IgD-negative memory B cell (primary cell): ENCODE results near the gene ADARB2. TPM values are rescaled to one million over a fixed set of nuclear protein-coding genes. Genes with fewer than 3 reads are reported as not detected.
"Not testable (repeated sequence)": the region's sequence is repeated elsewhere in the genome, so short reads cannot be mapped to it uniquely, and the experiment has no call there.

Experiments used
- H3K27ac Mint-ChIP-seq, 3 donors: one replicate each; pipeline ENCODE4 v1.8.0; 2020 to 2022; ENCODE audit warnings: mild to moderate bottlenecking in 3 of 3, mixed read lengths in 3 of 3, moderate library complexity in 1 of 3
- H3K27me3 Mint-ChIP-seq: one replicate; pipeline ENCODE4 v1.8.0; 2021; ENCODE audit warnings: mixed read lengths
- H3K36me3 Mint-ChIP-seq: one replicate; pipeline ENCODE4 v1.8.0; 2020; ENCODE audit warnings: mild to moderate bottlenecking, mixed read lengths
- H3K4me1 Mint-ChIP-seq, 3 donors: one replicate each; pipeline ENCODE4 v1.8.0; 2020 to 2022; ENCODE audit warnings: mixed read lengths in 3 of 3, mild to moderate bottlenecking in 1 of 3
- H3K4me3 Mint-ChIP-seq, 4 donors: one replicate each; pipeline ENCODE4 v1.8.0; 2020 to 2022; ENCODE audit warnings: mild to moderate bottlenecking in 4 of 4, mixed read lengths in 4 of 4, moderate library complexity in 3 of 4
- H3K9me3 Mint-ChIP-seq, 3 donors: one replicate each; pipeline ENCODE4 v1.8.0; 2020 to 2021; ENCODE audit warnings: mixed read lengths in 3 of 3, mild to moderate bottlenecking in 1 of 3
- polyA plus RNA-seq: library from polyadenylated mRNA; unstranded; fragments of 300-500 nt; fragmentation: Illumina TruSeq; gene quantifications from one replicate; pipeline ENCODE4 v1.2.3, GENCODE V29; 2021

The ADARB2 gene
- polyA plus RNA-seq, 1 donor from 2014 or later = not detected

- Mint-ChIP-seq H3K36me3 (no peaks in the 10 kb centered on the region), H3K4me3 (peak overlapping the region in 2 of 4 donors; percentile 0 to 79), H3K4me1 (peaks cover 9 to 11% (median 9%) of the 10 kb centered on the region in 3 donors), H3K27me3 (peaks cover 29% of the 10 kb centered on the region), H3K9me3 (peaks cover 0 to 2% (median 2%) of the 10 kb centered on the region in 3 donors), H3K27ac (peak overlapping the region; percentile 14 to 92 (median 41))
Observed at GRCh38 chr10:1359626-1359955, 377.7 kb downstream of the ADARB2 start.

- peaks cover 28% of the 10 kb centered on the region for H3K27me3 Mint-ChIP-seq
- peak overlapping the region; percentile 0 to 79 (median 40) for H3K4me3 Mint-ChIP-seq
- peak overlapping the region; percentile 14 to 92 (median 41) for H3K27ac Mint-ChIP-seq
- H3K9me3 Mint-ChIP-seq = peaks cover 0 to 2% (median 2%) of the 10 kb centered on the region in 3 donors
- peaks cover 9 to 11% (median 9%) of the 10 kb centered on the region in 3 donors for H3K4me1 Mint-ChIP-seq
- H3K36me3 Mint-ChIP-seq = no peaks in the 10 kb centered on the region
Observed at GRCh38 chr10:1358860-1359625, 378.3 kb downstream of the ADARB2 start.

GRCh38 chr10:1358147-1358546, 379.2 kb downstream of the ADARB2 start:
- peaks cover 28% of the 10 kb centered on the region for H3K27me3 Mint-ChIP-seq
- no peaks in the 10 kb centered on the region for H3K36me3 Mint-ChIP-seq
- no peak overlapping the region for H3K4me3 Mint-ChIP-seq
- H3K9me3 Mint-ChIP-seq = peaks cover 0 to 2% (median 2%) of the 10 kb centered on the region in 3 donors
- peaks cover 9 to 11% (median 9%) of the 10 kb centered on the region in 3 donors for H3K4me1 Mint-ChIP-seq
- H3K27ac Mint-ChIP-seq = no peak overlapping the region

- Mint-ChIP-seq H3K27me3 (peaks cover 24% of the 10 kb centered on the region), H3K4me1 (peaks cover 9 to 11% (median 9%) of the 10 kb centered on the region in 3 donors), H3K4me3 (no peak overlapping the region), H3K9me3 (peaks cover 0 to 2% (median 0%) of the 10 kb centered on the region in 3 donors), H3K27ac (no peak overlapping the region), H3K36me3 (no peaks in the 10 kb centered on the region)
Observed at GRCh38 chr10:1356349-1356748, 381.0 kb downstream of the ADARB2 start.

GRCh38 chr10:1354809-1355710, 382.3 kb downstream of the ADARB2 start:
- Mint-ChIP-seq H3K27me3 (peaks cover 22% of the 10 kb centered on the region), H3K36me3 (no peaks in the 10 kb centered on the region), H3K9me3 (peaks cover 0 to 2% (median 0%) of the 10 kb centered on the region in 3 donors), H3K4me1 (peaks cover 9 to 11% (median 9%) of the 10 kb centered on the region in 3 donors), H3K4me3 (no peak overlapping the region), H3K27ac (no peak overlapping the region)

- H3K9me3 Mint-ChIP-seq, H3K27me3 Mint-ChIP-seq, H3K4me1 Mint-ChIP-seq, H3K27ac Mint-ChIP-seq, H3K4me3 Mint-ChIP-seq, H3K36me3 Mint-ChIP-seq: not testable (repeated sequence)
Observed at GRCh38 chr10:1352296-1352695, 385.0 kb downstream of the ADARB2 start.

- H3K36me3 Mint-ChIP-seq = no peaks in the 10 kb centered on the region
- H3K4me1 Mint-ChIP-seq = no peaks in the 10 kb centered on the region
- H3K27ac Mint-ChIP-seq = no peak overlapping the region
- H3K9me3 Mint-ChIP-seq = peaks cover 0 to 2% (median 0%) of the 10 kb centered on the region in 3 donors
- H3K4me3 Mint-ChIP-seq = no peak overlapping the region
- H3K27me3 Mint-ChIP-seq = peaks cover 10% of the 10 kb centered on the region
Observed at GRCh38 chr10:1348773-1349050, 388.6 kb downstream of the ADARB2 start.

GRCh38 chr10:1347962-1348772, 389.2 kb downstream of the ADARB2 start:
- Mint-ChIP-seq H3K9me3 (peaks cover 0 to 2% (median 2%) of the 10 kb centered on the region in 3 donors), H3K27me3 (peaks cover 10% of the 10 kb centered on the region), H3K4me1 (no peaks in the 10 kb centered on the region), H3K27ac (no peak overlapping the region), H3K4me3 (no peak overlapping the region), H3K36me3 (no peaks in the 10 kb centered on the region)

- Mint-ChIP-seq H3K27me3 (peaks cover 10% of the 10 kb centered on the region), H3K4me3 (no peak overlapping the region), H3K27ac (no peak overlapping the region), H3K9me3 (peaks cover 0 to 4% (median 2%) of the 10 kb centered on the region in 3 donors), H3K36me3 (no peaks in the 10 kb centered on the region), H3K4me1 (no peaks in the 10 kb centered on the region)
Observed at GRCh38 chr10:1347525-1347924, 389.8 kb downstream of the ADARB2 start.

GRCh38 chr10:1346201-1346600, 391.1 kb downstream of the ADARB2 start:
- H3K4me3 Mint-ChIP-seq = no peak overlapping the region
- H3K4me1 Mint-ChIP-seq = no peaks in the 10 kb centered on the region
- H3K36me3 Mint-ChIP-seq = no peaks in the 10 kb centered on the region
- H3K27me3 Mint-ChIP-seq = peaks cover 11% of the 10 kb centered on the region
- peaks cover 0 to 4% (median 2%) of the 10 kb centered on the region in 3 donors for H3K9me3 Mint-ChIP-seq
- no peak overlapping the region for H3K27ac Mint-ChIP-seq

GRCh38 chr10:1345368-1345767, 392.0 kb downstream of the ADARB2 start:
- Mint-ChIP-seq H3K9me3 (peaks cover 0 to 4% (median 2%) of the 10 kb centered on the region in 3 donors), H3K4me3 (no peak overlapping the region), H3K27ac (no peak overlapping the region), H3K4me1 (no peaks in the 10 kb centered on the region), H3K27me3 (peaks cover 10% of the 10 kb centered on the region), H3K36me3 (no peaks in the 10 kb centered on the region)

- no peak overlapping the region for H3K4me3 Mint-ChIP-seq
- peaks cover 0 to 4% (median 2%) of the 10 kb centered on the region in 3 donors for H3K9me3 Mint-ChIP-seq
- H3K27ac Mint-ChIP-seq = no peak overlapping the region
- H3K36me3 Mint-ChIP-seq = no peaks in the 10 kb centered on the region
- peaks cover 10% of the 10 kb centered on the region for H3K27me3 Mint-ChIP-seq
- H3K4me1 Mint-ChIP-seq = no peaks in the 10 kb centered on the region
Observed at GRCh38 chr10:1344846-1345245, 392.5 kb downstream of the ADARB2 start.

GRCh38 chr10:1344408-1344807, 392.9 kb downstream of the ADARB2 start:
- H3K9me3 Mint-ChIP-seq = peaks cover 0 to 4% (median 2%) of the 10 kb centered on the region in 3 donors
- H3K36me3 Mint-ChIP-seq = no peaks in the 10 kb centered on the region
- H3K27me3 Mint-ChIP-seq = peaks cover 10% of the 10 kb centered on the region
- no peak overlapping the region for H3K4me3 Mint-ChIP-seq
- H3K27ac Mint-ChIP-seq = no peak overlapping the region
- H3K4me1 Mint-ChIP-seq = no peaks in the 10 kb centered on the region

- no peaks in the 10 kb centered on the region for H3K4me1 Mint-ChIP-seq
- H3K36me3 Mint-ChIP-seq = no peaks in the 10 kb centered on the region
- no peak overlapping the region for H3K4me3 Mint-ChIP-seq
- peaks cover 10% of the 10 kb centered on the region for H3K27me3 Mint-ChIP-seq
- H3K9me3 Mint-ChIP-seq = peaks cover 0 to 4% (median 2%) of the 10 kb centered on the region in 3 donors
- no peak overlapping the region for H3K27ac Mint-ChIP-seq
Observed at GRCh38 chr10:1343176-1343575, 394.1 kb downstream of the ADARB2 start.

GRCh38 chr10:1341052-1341451, 396.3 kb downstream of the ADARB2 start:
- H3K27me3 Mint-ChIP-seq, H3K4me3 Mint-ChIP-seq, H3K4me1 Mint-ChIP-seq, H3K36me3 Mint-ChIP-seq, H3K9me3 Mint-ChIP-seq: not testable (repeated sequence)
- H3K27ac Mint-ChIP-seq = peak overlapping the region in 1 of 3 donors; percentile 27
